Ishikawa (cell line): Measurements from ENCODE around the gene SEC24D.

Source experiments
- CEBPB ChIP-seq: IDR thresholded peaks from 2 replicates; pipeline ENCODE4 v1.6.1; 2012
- CREB1 ChIP-seq: IDR thresholded peaks from 2 replicates; pipeline ENCODE4 v1.6.1; 2012; ENCODE audit warnings: low read depth
- EGR1 ChIP-seq: IDR thresholded peaks from 2 replicates; pipeline ENCODE4 v1.6.1; 2012
- EP300 ChIP-seq: IDR thresholded peaks from 2 replicates; pipeline ENCODE4 v1.6.1; 2012; ENCODE audit warnings: borderline replicate concordance
- NFIC ChIP-seq: IDR thresholded peaks from 2 replicates; pipeline ENCODE4 v1.6.1; 2012
- RAD21 ChIP-seq: IDR thresholded peaks from 2 replicates; pipeline ENCODE4 v1.6.1; 2012; ENCODE audit warnings: low read depth
- REST ChIP-seq: IDR thresholded peaks from 2 replicates; pipeline ENCODE4 v1.6.1; 2012; ENCODE audit warnings: low read depth, mild to moderate bottlenecking
- TCF12 ChIP-seq: IDR thresholded peaks from 2 replicates; pipeline ENCODE4 v1.6.1; 2012; ENCODE audit warnings: low read depth
- TF ChIP-seq, protein P1 (sequence below): IDR thresholded peaks from 2 replicates; pipeline ENCODE4 v1.6.1; 2012

DNA sequence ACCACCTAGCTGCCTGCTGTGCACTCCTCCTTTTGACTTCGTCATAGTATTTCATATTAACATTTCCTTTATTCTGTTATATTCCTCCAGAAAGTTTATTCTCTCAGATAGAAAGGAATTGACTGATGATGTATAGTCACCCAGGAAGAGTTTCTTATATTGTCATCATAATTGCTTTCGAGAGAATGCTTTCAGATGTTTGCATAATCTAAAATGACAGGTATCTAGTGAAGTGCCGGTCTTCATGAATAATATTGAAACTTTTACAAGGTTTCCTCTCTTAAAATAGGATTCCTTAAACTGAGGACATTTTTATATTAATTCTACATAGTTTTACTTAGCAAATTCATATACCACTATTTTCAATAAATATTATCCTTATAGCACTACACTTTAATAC is 10.1 kb downstream of the SEC24D start:
- TF ChIP-seq RAD21 (no peak), REST (no peak), EP300 (no peak), TCF12 (no peak), NFIC (no peak), EGR1 (no peak), CREB1 (no peak), CEBPB (no peak)
- TF ChIP-seq, protein P1, sequence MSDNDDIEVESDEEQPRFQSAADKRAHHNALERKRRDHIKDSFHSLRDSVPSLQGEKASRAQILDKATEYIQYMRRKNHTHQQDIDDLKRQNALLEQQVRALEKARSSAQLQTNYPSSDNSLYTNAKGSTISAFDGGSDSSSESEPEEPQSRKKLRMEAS: no peak
